ENCODE measurements around the gene USP2. TPM values are rescaled to one million over a fixed set of nuclear protein-coding genes. Genes with fewer than 3 reads are reported as not detected.

The USP2 gene
- total RNA-seq, 4 donors from 2014 or later: 0.29 to 28.2 (median 2.1) TPM; not detected in 1

DNA sequence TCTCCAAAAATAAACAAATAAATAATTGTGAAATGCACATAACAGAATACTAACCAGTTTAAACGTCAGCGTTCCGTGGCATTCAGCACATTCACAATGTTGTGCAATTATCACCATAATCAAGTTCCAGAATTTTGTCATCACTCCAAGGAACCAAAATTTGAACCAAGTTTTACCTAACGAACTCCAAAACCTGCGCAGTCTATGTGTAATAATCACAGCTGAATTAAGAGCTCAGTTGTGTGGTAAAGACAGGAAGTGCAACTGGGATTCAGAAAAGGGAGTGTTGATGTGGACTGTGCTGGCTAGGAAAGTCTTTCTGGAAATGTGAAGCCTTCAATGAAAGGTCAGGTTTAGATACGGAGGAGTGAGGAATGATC, 59.1 kb downstream of the USP2 start:
- Histone ChIP-seq H3K9me3 (no peaks in the 10 kb centered on the region), H3K4me1 (peaks cover 0 to 6% of the 10 kb centered on the region in 2 donors), H3K4me3 (no peak overlapping the region), H3K27me3 (no peaks in the 10 kb centered on the region), H3K36me3 (no peaks in the 10 kb centered on the region), H3K27ac (peak overlapping the region; percentile 93 to 94)
- no peak for TF ChIP-seq POLR2A (IDR thresholded peaks at IDR 0.05)
- TF ChIP-seq, protein P1, sequence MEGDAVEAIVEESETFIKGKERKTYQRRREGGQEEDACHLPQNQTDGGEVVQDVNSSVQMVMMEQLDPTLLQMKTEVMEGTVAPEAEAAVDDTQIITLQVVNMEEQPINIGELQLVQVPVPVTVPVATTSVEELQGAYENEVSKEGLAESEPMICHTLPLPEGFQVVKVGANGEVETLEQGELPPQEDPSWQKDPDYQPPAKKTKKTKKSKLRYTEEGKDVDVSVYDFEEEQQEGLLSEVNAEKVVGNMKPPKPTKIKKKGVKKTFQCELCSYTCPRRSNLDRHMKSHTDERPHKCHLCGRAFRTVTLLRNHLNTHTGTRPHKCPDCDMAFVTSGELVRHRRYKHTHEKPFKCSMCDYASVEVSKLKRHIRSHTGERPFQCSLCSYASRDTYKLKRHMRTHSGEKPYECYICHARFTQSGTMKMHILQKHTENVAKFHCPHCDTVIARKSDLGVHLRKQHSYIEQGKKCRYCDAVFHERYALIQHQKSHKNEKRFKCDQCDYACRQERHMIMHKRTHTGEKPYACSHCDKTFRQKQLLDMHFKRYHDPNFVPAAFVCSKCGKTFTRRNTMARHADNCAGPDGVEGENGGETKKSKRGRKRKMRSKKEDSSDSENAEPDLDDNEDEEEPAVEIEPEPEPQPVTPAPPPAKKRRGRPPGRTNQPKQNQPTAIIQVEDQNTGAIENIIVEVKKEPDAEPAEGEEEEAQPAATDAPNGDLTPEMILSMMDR (IDR thresholded peaks at IDR 0.05): peak in 2 of 4 experiments; percentile 10 to 14
- intact Hi-C loops (cut with DNase I; ENCODE audit: low total_unique reads): loop anchor here (5.0 kb wide), 1 partner anchor 115 kb away; the partner anchor contains the start of gene CBL
- DNase-seq: peak in 1 of 2 donors; percentile 11

DNA sequence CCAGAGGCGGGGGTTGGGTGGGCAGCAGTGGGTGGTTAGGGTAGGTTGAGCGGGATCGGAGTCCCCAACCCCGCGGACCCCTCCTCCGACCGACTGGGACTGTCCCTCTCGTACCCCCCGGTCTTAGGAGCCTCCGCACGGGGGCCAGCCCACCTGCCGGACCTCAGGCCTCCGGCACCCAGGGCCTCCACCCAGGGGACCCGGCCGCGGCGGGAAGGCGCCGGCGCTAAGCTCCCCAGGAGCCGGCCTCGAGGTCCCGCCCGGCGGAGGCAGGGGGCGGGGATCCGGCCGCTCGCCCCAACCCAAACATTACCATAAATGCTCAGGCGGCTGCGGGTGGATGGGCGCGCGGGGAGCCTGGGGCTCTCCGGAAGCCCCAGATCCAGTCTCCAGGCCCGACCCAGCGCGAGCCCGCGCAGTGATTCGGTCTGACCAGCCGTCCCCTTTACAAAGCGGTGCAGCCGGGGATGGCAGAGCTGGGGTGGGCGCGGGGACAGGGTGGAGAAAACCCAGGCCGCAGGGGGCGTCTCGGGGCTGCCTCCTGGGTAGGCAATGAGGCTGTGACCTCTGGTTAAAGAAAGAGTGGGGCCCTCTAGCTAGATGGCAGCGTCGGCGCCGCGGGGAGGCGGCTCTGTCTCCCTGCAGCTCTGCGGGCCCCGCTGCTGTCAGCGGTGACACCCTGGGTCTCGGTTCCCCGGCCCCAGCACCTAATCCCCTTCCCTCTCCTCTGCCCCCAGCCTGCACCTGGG, 60.5 kb downstream of the USP2 start:
- Histone ChIP-seq H3K27me3 (no peaks in the 10 kb centered on the region), H3K36me3 (no peaks in the 10 kb centered on the region), H3K27ac (peak overlapping the region; percentile 93 to 94), H3K9me3 (no peaks in the 10 kb centered on the region), H3K4me1 (peaks cover 0 to 6% of the 10 kb centered on the region in 2 donors), H3K4me3 (peak overlapping the region; percentile 37 to 40)
- intact Hi-C loops (cut with DNase I; ENCODE audit: low total_unique reads): loop anchor here (5.0 kb wide), 1 partner anchor 114 kb away; the partner anchor contains the start of gene CBL
- TF ChIP-seq, protein P1 (IDR thresholded peaks at IDR 0.05): no peak
- peak; percentile 81 for TF ChIP-seq POLR2A (IDR thresholded peaks at IDR 0.05)
- peak; percentile 72 to 81 for DNase-seq

GRCh38 chr11:119320240-119320775, 61.2 kb downstream of the USP2 start:
- intact Hi-C loops (cut with DNase I; ENCODE audit: low total_unique reads): loop anchor here (5.0 kb wide), 1 partner anchor 113 kb away; the partner anchor contains the start of gene CBL
- peak in 1 of 2 donors; percentile 35 for DNase-seq
- H3K4me3 ChIP-seq: peak overlapping the region; percentile 37 to 40
- H3K36me3 ChIP-seq: no peaks in the 10 kb centered on the region
- no peaks in the 10 kb centered on the region for H3K27me3 ChIP-seq
- TF ChIP-seq POLR2A (IDR thresholded peaks at IDR 0.05): no peak
- TF ChIP-seq, protein P1 (IDR thresholded peaks at IDR 0.05): no peak
- peaks cover 0 to 6% of the 10 kb centered on the region in 2 donors for H3K4me1 ChIP-seq
- H3K27ac ChIP-seq: peak overlapping the region; percentile 93 to 94
- no peaks in the 10 kb centered on the region for H3K9me3 ChIP-seq

DNA sequence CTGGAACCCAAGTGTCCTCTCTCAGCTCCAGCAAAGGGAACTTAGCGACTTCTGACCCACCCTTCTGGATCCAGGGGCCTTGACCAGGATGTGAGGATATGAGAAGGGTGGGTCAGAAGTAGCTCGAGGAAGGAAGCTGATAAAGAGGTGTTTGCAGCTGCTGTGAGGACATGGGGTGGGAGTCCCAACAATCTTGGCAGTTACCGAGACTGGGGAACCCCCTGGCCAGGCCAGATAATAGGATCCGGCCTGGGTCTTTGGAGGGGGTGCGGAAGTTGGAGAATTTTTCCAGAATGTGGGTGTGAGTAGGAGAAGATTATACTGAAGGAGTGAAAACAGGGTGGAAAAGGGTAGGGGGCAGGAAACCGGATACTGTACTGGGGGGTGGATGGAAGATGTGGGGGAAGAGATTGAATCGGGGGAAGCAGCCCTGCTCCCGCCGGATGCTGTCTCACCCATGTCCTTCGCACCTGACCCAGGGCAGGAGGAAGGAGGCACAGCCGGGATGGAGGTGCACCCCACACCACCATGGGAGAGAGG, 61.7 kb downstream of the USP2 start:
- intact Hi-C loops (cut with DNase I; ENCODE audit: low total_unique reads): loop anchor here (5.0 kb wide), 1 partner anchor 112 kb away; the partner anchor contains the start of gene CBL
- H3K4me1 ChIP-seq: peaks cover 0 to 6% of the 10 kb centered on the region in 2 donors
- H3K4me3 ChIP-seq: no peak overlapping the region
- H3K9me3 ChIP-seq: no peaks in the 10 kb centered on the region
- TF ChIP-seq, protein P1 (IDR thresholded peaks at IDR 0.05): no peak
- TF ChIP-seq POLR2A (IDR thresholded peaks at IDR 0.05): no peak
- H3K27ac ChIP-seq: peak overlapping the region; percentile 93 to 94
- no peaks in the 10 kb centered on the region for H3K27me3 ChIP-seq
- no peaks in the 10 kb centered on the region for H3K36me3 ChIP-seq
- no peak for DNase-seq
